Activated T-helper 17 cell treated with anti-CD3 and anti-CD28 coated beads, Interleukin-2, amount 50 U/mL, for 72 hours (primary cell): ENCODE results near the gene CTNNA3. TPM values are rescaled to one million over a fixed set of nuclear protein-coding genes. Genes with fewer than 3 reads are reported as not detected.
A peak's percentile ranks its signal among the peaks of the same experiment; 100 is the strongest.
"Not testable (repeated sequence)": the region's sequence is repeated elsewhere in the genome, so short reads cannot be mapped to it uniquely, and the experiment has no call there.

Source experiments
- ATAC-seq: fragments of 150-1000 bp; cut with Tn5 transposase; replicated peaks from 2 replicates; pipeline ENCODE4 v1.10.0; 2021; ENCODE audit warnings: mild to moderate bottlenecking, moderate library complexity
- H3K27ac Mint-ChIP-seq: one replicate; pipeline ENCODE4 v1.8.0; 2022; ENCODE audit warnings: mixed read lengths
- H3K27me3 Mint-ChIP-seq: one replicate; pipeline ENCODE4 v1.8.0; 2022; ENCODE audit warnings: mixed read lengths
- H3K36me3 Mint-ChIP-seq: one replicate; pipeline ENCODE4 v1.8.0; 2022; ENCODE audit warnings: low read depth, mild to moderate bottlenecking, mixed read lengths
- H3K4me1 Mint-ChIP-seq: one replicate; pipeline ENCODE4 v1.8.0; 2022; ENCODE audit warnings: mixed read lengths
- H3K4me3 Mint-ChIP-seq: one replicate; pipeline ENCODE4 v1.8.0; 2022; ENCODE audit warnings: mild to moderate bottlenecking, mixed read lengths
- H3K9me3 Mint-ChIP-seq: one replicate; pipeline ENCODE4 v1.8.0; 2022; ENCODE audit warnings: mixed read lengths
- total RNA-seq, 2 donors: library from RNA; stranded (reverse); gene quantifications; one replicate each; pipeline ENCODE4 v1.2.3, GENCODE V29; 2022

CTNNA3 gene
- total RNA-seq, 2 donors from 2014 or later: 5.7 TPM; not detected in 1

GRCh38 chr10:67537906-67538305, 158.1 kb downstream of the CTNNA3 start:
- Mint-ChIP-seq H3K27me3 (no peaks in the 10 kb centered on the region), H3K9me3 (no peaks in the 10 kb centered on the region), H3K27ac (no peak overlapping the region), H3K4me3 (no peak overlapping the region), H3K4me1 (no peaks in the 10 kb centered on the region), H3K36me3 (no peaks in the 10 kb centered on the region)
- no peak for ATAC-seq

- Mint-ChIP-seq H3K27me3 (peaks cover 7% of the 10 kb centered on the region), H3K36me3 (no peaks in the 10 kb centered on the region), H3K27ac (no peak overlapping the region), H3K4me3 (no peak overlapping the region), H3K9me3 (no peaks in the 10 kb centered on the region), H3K4me1 (no peaks in the 10 kb centered on the region)
- no peak for ATAC-seq
These were observed 162.6 kb downstream of the CTNNA3 start for GRCh38 chr10:67533376-67533775.

GRCh38 chr10:67530990-67531389, 165.0 kb downstream of the CTNNA3 start:
- H3K9me3 Mint-ChIP-seq, H3K27me3 Mint-ChIP-seq, ATAC-seq, H3K4me1 Mint-ChIP-seq, H3K36me3 Mint-ChIP-seq, H3K4me3 Mint-ChIP-seq, H3K27ac Mint-ChIP-seq: not testable (repeated sequence)

GRCh38 chr10:67527351-67527750, 168.6 kb downstream of the CTNNA3 start:
- no peaks in the 10 kb centered on the region for H3K36me3 Mint-ChIP-seq

GRCh38 chr10:67521546-67521945, 174.4 kb downstream of the CTNNA3 start:
- Mint-ChIP-seq H3K36me3 (no peaks in the 10 kb centered on the region), H3K4me1 (peaks cover 9% of the 10 kb centered on the region), H3K9me3 (no peaks in the 10 kb centered on the region), H3K27ac (peak overlapping the region; percentile 29), H3K27me3 (no peaks in the 10 kb centered on the region), H3K4me3 (peak overlapping the region; percentile 43)
- no peak for ATAC-seq

More at GRCh38 chr10:67527351-67527750, 168.6 kb downstream of the CTNNA3 start:
- ATAC-seq: no peak
- Mint-ChIP-seq H3K4me1 (no peaks in the 10 kb centered on the region), H3K9me3 (no peaks in the 10 kb centered on the region), H3K27ac (no peak overlapping the region), H3K27me3 (peaks cover 10% of the 10 kb centered on the region), H3K4me3 (no peak overlapping the region)

- Mint-ChIP-seq H3K36me3 (no peaks in the 10 kb centered on the region), H3K27ac (peak overlapping the region; percentile 29)
- ATAC-seq: peak; percentile 82
These were observed 175.0 kb downstream of the CTNNA3 start for GRCh38 chr10:67520924-67521520.

GRCh38 chr10:67519434-67519833, 176.6 kb downstream of the CTNNA3 start:
- no peak for ATAC-seq
- Mint-ChIP-seq H3K36me3 (no peaks in the 10 kb centered on the region), H3K27me3 (no peaks in the 10 kb centered on the region)

More at GRCh38 chr10:67520924-67521520, 175.0 kb downstream of the CTNNA3 start:
- Mint-ChIP-seq H3K4me1 (peaks cover 9% of the 10 kb centered on the region), H3K27me3 (no peaks in the 10 kb centered on the region), H3K9me3 (no peaks in the 10 kb centered on the region), H3K4me3 (peak overlapping the region; percentile 43)

GRCh38 chr10:67518756-67519155, 177.2 kb downstream of the CTNNA3 start:
- Mint-ChIP-seq H3K4me3 (no peak overlapping the region), H3K36me3 (no peaks in the 10 kb centered on the region), H3K9me3 (no peaks in the 10 kb centered on the region), H3K4me1 (peaks cover 9% of the 10 kb centered on the region), H3K27ac (no peak overlapping the region), H3K27me3 (no peaks in the 10 kb centered on the region)
- no peak for ATAC-seq

More at GRCh38 chr10:67519434-67519833, 176.6 kb downstream of the CTNNA3 start:
- no peak overlapping the region for H3K4me3 Mint-ChIP-seq
- peaks cover 9% of the 10 kb centered on the region for H3K4me1 Mint-ChIP-seq
- H3K9me3 Mint-ChIP-seq: no peaks in the 10 kb centered on the region
- H3K27ac Mint-ChIP-seq: no peak overlapping the region

GRCh38 chr10:67518043-67518442, 178.0 kb downstream of the CTNNA3 start:
- H3K9me3 Mint-ChIP-seq: no peaks in the 10 kb centered on the region
- H3K36me3 Mint-ChIP-seq: no peaks in the 10 kb centered on the region
- no peaks in the 10 kb centered on the region for H3K27me3 Mint-ChIP-seq
- no peak for ATAC-seq
- peaks cover 9% of the 10 kb centered on the region for H3K4me1 Mint-ChIP-seq
- H3K27ac Mint-ChIP-seq: no peak overlapping the region
- no peak overlapping the region for H3K4me3 Mint-ChIP-seq

- Mint-ChIP-seq H3K36me3 (no peaks in the 10 kb centered on the region), H3K9me3 (no peaks in the 10 kb centered on the region), H3K27ac (no peak overlapping the region), H3K4me3 (no peak overlapping the region), H3K4me1 (no peaks in the 10 kb centered on the region), H3K27me3 (no peaks in the 10 kb centered on the region)
- no peak for ATAC-seq
These were observed 189.3 kb downstream of the CTNNA3 start for GRCh38 chr10:67506757-67507091.

GRCh38 chr10:67506083-67506756, 189.8 kb downstream of the CTNNA3 start:
- H3K4me3 Mint-ChIP-seq: no peak overlapping the region
- H3K27ac Mint-ChIP-seq: no peak overlapping the region
- no peaks in the 10 kb centered on the region for H3K9me3 Mint-ChIP-seq
- H3K27me3 Mint-ChIP-seq: no peaks in the 10 kb centered on the region
- H3K36me3 Mint-ChIP-seq: no peaks in the 10 kb centered on the region
- no peaks in the 10 kb centered on the region for H3K4me1 Mint-ChIP-seq
- no peak for ATAC-seq

- no peak for ATAC-seq
- H3K27me3 Mint-ChIP-seq: peaks cover 3% of the 10 kb centered on the region
- no peak overlapping the region for H3K27ac Mint-ChIP-seq
These were observed 203.5 kb downstream of the CTNNA3 start for GRCh38 chr10:67492317-67493019.

GRCh38 chr10:67487906-67488619, 207.9 kb downstream of the CTNNA3 start:
- Mint-ChIP-seq H3K36me3 (no peaks in the 10 kb centered on the region), H3K27ac (no peak overlapping the region), H3K27me3 (peaks cover 3% of the 10 kb centered on the region), H3K9me3 (peaks cover 4% of the 10 kb centered on the region), H3K4me1 (no peaks in the 10 kb centered on the region), H3K4me3 (no peak overlapping the region)
- no peak for ATAC-seq

More at GRCh38 chr10:67492317-67493019, 203.5 kb downstream of the CTNNA3 start:
- Mint-ChIP-seq H3K4me3 (no peak overlapping the region), H3K4me1 (no peaks in the 10 kb centered on the region), H3K9me3 (no peaks in the 10 kb centered on the region), H3K36me3 (no peaks in the 10 kb centered on the region)

GRCh38 chr10:67487199-67487598, 208.8 kb downstream of the CTNNA3 start:
- Mint-ChIP-seq H3K36me3 (no peaks in the 10 kb centered on the region), H3K4me3 (no peak overlapping the region), H3K27ac (peak overlapping the region; percentile 7), H3K9me3 (peaks cover 4% of the 10 kb centered on the region), H3K4me1 (no peaks in the 10 kb centered on the region), H3K27me3 (peaks cover 3% of the 10 kb centered on the region)
- peak; percentile 86 for ATAC-seq
